ENCODE results near the gene LONP1.
A peak's percentile ranks its signal among the peaks of the same experiment; 100 is the strongest.
"Not testable (repeated sequence)": the region's sequence is repeated elsewhere in the genome, so short reads cannot be mapped to it uniquely, and the experiment has no call there.

Gene LONP1

DNA sequence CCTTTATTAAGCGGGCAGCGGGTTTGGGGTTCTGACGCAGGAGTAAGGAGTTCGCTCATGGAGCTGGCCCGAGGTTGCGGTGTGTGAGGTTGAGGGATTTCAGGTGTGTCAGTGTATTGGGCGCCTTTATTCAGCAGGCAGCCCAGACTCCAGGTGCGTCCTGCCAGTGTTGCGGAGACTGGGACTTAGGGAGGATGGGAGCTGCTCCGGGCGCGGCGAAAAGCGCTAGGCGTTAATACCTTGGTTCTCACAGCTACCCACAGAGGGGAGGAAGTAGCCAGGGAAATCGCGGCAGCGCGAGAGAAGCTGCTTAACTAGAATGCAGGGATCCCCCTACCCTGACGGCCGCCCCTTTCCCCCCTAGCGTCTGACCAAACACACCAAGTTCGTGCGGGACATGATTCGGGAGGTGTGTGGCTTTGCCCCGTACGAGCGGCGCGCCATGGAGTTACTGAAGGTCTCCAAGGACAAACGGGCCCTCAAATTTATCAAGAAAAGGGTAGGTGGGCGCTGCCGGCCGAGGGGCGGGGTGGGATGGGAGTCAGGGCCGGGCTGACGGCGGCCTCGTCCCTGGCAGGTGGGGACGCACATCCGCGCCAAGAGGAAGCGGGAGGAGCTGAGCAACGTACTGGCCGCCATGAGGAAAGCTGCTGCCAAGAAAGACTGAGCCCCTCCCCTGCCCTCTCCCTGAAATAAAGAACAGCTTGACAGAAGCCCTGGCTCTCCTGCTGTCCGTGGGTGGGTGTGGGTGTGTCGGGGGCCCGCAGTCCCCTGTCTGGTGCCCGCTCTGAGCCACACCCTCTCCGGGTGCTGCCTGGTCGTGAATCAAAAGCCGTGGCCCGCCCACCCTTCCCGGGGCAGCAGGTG is 28.8 kb downstream of the LONP1 start:
- no peaks in the 10 kb centered on the region for H3K9me3 Mint-ChIP-seq
- H3K27me3 Mint-ChIP-seq, result no peaks in the 10 kb centered on the region
- H3K4me1 Mint-ChIP-seq, result peaks cover 11% of the 10 kb centered on the region
- peak overlapping the region; percentile 99 for H3K27ac Mint-ChIP-seq
- H3K36me3 Mint-ChIP-seq, result peaks cover 14% of the 10 kb centered on the region
- H3K4me3 Mint-ChIP-seq, result peak overlapping the region; percentile 98

DNA sequence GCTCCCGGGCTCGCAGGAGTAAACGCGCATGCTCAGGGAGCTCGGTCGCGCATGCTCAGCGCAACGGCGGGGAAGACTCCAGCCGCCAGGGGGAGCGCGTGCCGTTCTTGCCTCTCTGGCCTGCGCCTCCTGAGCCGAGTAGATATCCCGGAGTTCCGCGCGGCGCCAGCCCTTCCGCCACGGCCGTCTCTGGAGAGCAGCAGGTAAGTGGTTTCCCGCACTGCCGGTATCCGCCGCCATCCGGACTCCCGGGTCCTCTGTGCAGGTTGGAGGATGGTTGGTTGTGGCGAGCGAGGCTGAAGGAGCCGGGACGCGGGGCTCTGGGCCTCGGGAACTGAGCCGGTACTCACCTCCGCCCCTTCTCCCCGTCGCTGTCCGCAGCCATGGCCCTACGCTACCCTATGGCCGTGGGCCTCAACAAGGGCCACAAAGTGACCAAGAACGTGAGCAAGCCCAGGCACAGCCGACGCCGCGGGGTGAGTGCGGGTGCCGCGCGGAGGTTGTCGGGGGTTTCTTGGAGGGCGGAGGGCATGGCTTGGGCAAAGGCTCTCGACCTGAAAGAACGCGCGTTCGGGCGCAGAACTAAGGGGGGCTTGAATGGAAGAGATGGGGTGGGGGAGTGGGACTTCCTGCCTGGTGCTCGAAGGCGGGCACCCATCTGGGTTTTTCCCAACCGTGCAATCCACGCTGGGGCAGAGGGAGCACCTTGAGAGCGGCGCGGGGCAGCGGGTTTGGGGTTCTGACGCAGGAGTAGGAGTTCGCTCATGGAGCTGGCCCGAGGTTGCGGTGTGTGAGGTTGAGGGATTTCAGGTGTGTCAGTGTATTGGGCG is 29.6 kb downstream of the LONP1 start, which contains the start of gene RPL36:
TSS of gene RPL36 (plus strand) at position 171 of the 830 bp plus-strand sequence. CDS start at position 384, 213 bp downstream.
- peak within 1 kb of the TSS; percentile 99 for H3K27ac Mint-ChIP-seq
- H3K36me3 Mint-ChIP-seq, result peaks cover 14% of the 10 kb centered on the region
- peaks cover 11% of the 10 kb centered on the region for H3K4me1 Mint-ChIP-seq
- peak within 1 kb of the TSS; percentile 98 for H3K4me3 Mint-ChIP-seq
- no peaks in the 10 kb centered on the region for H3K9me3 Mint-ChIP-seq
- H3K27me3 Mint-ChIP-seq, result no peaks in the 10 kb centered on the region

DNA sequence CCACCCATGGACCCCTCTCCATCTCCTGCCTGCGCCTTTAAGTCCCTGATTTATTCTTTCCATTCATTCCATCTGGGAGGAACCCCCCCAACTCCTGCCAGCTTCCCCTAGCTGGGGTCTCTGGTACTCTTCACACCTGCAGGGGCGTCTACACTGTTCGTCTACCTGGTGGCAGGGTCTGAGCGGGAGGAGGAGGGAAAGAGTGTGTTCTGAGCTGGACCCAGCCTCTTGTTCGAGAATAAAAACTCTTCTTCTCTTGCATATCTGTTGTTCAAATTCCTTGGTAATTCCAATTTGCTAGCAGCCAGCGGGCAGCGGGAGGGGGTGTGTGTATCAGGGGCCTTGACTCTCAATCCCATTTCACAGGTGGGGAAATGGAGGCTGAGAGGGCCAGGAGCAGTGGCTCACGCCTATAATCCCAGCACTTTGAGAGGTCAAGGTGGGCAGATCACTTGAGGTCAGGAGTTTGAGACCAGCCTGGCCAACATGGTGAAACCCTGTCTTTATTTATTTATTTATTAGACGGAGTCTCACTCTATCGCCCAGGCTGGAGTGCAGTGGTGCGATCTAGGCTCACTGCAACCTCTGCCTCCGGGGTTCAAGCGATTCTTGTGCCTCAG is 31.6 kb downstream of the LONP1 start:
- H3K27me3 Mint-ChIP-seq, H3K9me3 Mint-ChIP-seq, H3K27ac Mint-ChIP-seq: not testable (repeated sequence)
- peaks cover 14% of the 10 kb centered on the region for H3K36me3 Mint-ChIP-seq
- H3K4me1 Mint-ChIP-seq, result peaks cover 11% of the 10 kb centered on the region
- H3K4me3 Mint-ChIP-seq, result peak overlapping the region; percentile 72

DNA sequence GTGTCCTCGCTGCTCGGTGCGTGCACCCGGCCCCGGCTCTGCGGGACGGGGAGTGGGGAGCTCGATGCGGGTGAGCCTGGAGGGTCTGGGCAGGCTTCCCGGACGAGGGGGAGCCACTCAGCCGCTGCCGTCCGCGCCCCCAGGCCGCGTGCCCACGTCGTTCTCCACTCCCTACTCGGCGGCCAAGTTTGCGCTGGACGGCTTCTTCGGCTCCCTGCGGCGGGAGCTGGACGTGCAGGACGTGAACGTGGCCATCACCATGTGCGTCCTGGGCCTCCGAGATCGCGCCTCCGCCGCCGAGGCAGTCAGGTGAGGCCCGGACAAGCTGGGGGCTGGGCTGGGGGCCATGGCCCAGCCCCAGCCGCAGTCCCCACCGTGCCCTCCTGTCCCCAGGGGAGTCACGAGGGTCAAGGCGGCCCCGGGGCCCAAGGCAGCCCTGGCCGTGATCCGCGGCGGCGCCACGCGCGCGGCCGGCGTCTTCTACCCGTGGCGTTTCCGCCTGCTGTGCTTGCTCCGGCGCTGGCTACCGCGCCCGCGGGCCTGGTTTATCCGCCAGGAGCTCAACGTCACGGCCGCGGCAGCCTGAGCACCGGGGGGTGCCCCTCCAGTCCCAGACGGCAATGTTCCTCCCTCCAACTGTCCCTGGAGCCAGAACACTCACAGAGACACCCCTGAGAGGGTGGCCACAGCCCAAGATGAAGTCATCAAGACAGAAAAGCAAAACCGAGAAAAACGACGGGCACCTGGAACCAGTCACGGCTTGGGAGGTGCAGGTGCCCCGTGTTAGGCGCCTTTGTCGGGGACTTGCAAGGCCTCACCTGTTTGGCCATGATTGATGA is 32.4 kb downstream of the LONP1 start:
- H3K4me1 Mint-ChIP-seq, result peaks cover 14% of the 10 kb centered on the region

DNA sequence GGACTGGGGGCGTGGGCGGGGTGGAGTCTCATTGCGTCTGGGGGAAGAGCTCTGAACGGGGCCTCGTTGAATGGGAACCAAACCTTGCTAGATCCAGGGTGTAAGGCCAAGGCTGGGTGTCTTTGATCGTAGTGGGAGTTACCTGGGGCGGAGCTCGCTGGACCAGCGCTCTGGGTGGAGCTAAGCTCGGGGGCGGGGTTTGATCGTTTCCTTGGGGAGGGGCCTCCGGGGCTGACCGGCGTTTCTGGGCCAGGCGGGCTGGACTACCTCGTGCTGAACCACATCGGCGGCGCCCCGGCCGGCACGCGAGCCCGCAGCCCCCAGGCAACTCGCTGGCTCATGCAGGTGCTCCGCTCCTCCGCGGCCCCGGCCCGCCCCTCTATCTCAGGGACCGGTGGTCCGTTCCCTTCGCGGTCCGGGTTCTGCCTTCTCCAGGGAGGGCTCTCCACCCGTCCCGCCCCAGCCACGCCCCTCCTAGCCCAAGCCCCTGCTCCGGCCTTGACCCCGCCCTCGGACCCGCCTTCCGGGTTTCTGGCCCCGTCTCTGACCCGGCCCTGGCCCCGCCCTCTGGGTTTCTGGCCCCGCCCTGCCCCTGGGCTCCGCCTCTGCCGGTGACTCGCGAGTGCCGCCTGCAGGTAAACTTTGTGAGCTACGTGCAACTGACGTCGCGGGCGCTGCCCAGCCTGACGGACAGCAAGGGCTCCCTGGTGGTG is 33.1 kb downstream of the LONP1 start:
- H3K9me3 Mint-ChIP-seq, result no peaks in the 10 kb centered on the region
- H3K27me3 Mint-ChIP-seq, result no peaks in the 10 kb centered on the region
- H3K4me1 Mint-ChIP-seq, result peaks cover 21% of the 10 kb centered on the region
- no peak overlapping the region for H3K27ac Mint-ChIP-seq
- H3K36me3 Mint-ChIP-seq, result peaks cover 8% of the 10 kb centered on the region
- peak overlapping the region; percentile 84 for H3K4me3 Mint-ChIP-seq

More for the DNA sequence above, 32.4 kb downstream of the LONP1 start:
- Mint-ChIP-seq H3K27ac (no peak overlapping the region), H3K36me3 (peaks cover 12% of the 10 kb centered on the region), H3K27me3 (no peaks in the 10 kb centered on the region), H3K4me3 (peak overlapping the region; percentile 84), H3K9me3 (no peaks in the 10 kb centered on the region)

DNA sequence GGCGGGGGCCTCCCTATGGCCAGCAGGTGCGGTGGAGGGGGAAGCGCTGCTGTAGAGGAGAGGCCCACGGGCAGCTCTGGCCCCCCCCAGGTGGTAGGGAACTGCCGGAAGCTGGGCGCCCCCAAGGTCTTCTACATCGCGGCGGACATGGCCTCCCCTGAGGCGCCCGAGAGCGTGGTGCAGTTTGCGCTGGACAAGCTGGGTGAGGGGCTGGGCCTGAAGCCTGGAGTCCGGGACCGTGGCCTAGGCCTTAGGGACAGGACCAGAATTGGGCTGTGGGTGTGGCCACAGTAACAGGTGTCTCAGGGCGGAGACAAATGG is 33.7 kb downstream of the LONP1 start:
- Mint-ChIP-seq H3K9me3 (no peaks in the 10 kb centered on the region), H3K4me1 (peaks cover 26% of the 10 kb centered on the region), H3K27ac (no peak overlapping the region), H3K36me3 (peaks cover 8% of the 10 kb centered on the region), H3K4me3 (peak overlapping the region; percentile 84), H3K27me3 (no peaks in the 10 kb centered on the region)

DNA sequence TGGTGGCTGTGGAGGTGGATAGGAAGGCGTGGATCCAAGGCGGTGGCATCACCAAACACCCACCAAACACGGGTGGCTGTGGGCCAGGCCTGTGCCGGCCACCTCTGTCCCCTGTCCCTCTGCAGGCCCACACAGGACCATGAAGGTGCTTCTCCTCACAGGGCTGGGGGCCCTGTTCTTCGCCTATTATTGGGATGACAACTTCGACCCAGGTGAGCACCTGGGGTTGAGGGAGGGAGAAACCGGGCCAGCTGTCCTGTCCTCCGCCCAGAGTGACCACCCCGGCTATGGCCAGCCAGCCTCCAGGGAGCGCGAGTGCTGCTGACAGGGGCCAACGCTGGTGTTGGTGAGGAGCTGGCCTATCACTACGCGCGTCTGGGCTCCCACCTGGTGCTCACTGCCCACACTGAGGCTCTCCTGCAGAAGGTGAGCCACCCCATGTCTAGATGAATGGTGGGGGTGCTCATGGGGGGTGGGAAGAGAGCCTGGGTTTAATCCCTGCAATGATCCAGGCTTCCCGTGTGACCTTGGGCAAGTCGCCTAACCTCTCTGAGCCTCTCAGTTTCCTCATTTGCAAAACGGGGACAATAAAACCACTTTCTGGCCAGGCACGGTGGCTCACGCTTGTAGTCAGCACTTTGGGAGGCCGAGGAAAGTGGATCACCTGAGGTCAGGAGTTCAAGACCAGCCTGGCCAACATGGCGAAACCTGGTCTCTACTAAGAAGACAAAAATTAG is 35.1 kb downstream of the LONP1 start:
- no peak overlapping the region for H3K27ac Mint-ChIP-seq
- no peaks in the 10 kb centered on the region for H3K27me3 Mint-ChIP-seq
- H3K4me1 Mint-ChIP-seq, result peaks cover 30% of the 10 kb centered on the region
- H3K9me3 Mint-ChIP-seq, result no peaks in the 10 kb centered on the region
- H3K4me3 Mint-ChIP-seq, result no peak overlapping the region
- no peaks in the 10 kb centered on the region for H3K36me3 Mint-ChIP-seq

DNA sequence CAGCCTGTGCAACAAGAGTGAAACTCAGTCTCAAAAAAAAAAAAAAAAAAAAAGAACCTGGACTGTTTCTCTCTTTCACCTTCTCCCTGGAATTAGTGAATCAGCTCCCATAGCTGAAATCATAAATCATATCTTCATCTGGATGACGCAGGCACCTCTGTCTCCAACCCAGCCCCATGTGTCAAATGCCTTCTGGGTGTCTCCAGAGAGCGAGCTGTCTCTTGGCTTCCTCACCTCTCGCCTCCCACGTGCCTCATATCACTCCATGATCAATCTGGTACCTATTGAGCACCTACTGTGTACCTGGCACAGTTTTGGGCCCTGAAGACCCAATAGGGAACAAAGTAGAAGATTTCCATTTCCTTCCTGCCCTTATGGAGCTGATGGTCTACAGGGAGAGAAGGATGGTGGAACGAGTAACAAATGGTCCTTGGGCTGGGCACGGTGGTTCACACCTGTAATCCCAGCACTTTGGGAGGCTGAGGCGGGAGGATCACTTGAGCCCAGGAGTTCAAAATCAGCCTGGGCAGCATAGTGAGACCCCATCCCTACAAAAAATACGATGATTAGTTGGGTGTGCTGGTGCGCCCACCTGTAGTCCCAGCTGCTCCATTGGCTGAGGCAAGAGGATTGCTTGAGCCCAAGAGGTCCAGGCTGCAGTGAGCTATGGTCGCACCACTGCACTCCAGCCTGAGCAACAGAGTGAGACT is 36.6 kb downstream of the LONP1 start:
- Mint-ChIP-seq H3K27ac (peak overlapping the region; percentile 76), H3K27me3 (no peaks in the 10 kb centered on the region), H3K36me3 (no peaks in the 10 kb centered on the region), H3K4me1 (peaks cover 30% of the 10 kb centered on the region), H3K4me3 (peak overlapping the region; percentile 52), H3K9me3 (no peaks in the 10 kb centered on the region)

DNA sequence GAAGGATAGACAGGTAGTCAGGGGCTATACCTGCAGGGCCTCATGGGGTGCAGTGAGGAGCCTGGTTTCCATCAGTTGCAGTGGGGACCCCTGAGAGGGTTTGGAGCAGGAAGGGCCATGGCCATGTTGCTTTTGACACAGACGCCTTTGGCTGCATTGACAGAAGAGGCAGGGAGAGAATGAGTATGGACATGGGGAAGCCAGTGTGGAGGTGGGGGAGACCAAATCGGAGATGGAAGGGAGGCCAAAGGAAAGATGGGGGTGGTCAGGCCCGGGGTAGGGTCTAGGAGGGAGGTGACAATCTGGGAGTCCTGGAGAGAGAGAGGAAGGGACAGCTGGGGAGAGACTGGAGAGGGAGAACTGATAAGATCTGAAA is 37.9 kb downstream of the LONP1 start:
- Mint-ChIP-seq H3K27ac (peak overlapping the region; percentile 38), H3K4me1 (peaks cover 27% of the 10 kb centered on the region), H3K27me3 (no peaks in the 10 kb centered on the region), H3K9me3 (no peaks in the 10 kb centered on the region), H3K4me3 (peak overlapping the region; percentile 74), H3K36me3 (no peaks in the 10 kb centered on the region)

DNA sequence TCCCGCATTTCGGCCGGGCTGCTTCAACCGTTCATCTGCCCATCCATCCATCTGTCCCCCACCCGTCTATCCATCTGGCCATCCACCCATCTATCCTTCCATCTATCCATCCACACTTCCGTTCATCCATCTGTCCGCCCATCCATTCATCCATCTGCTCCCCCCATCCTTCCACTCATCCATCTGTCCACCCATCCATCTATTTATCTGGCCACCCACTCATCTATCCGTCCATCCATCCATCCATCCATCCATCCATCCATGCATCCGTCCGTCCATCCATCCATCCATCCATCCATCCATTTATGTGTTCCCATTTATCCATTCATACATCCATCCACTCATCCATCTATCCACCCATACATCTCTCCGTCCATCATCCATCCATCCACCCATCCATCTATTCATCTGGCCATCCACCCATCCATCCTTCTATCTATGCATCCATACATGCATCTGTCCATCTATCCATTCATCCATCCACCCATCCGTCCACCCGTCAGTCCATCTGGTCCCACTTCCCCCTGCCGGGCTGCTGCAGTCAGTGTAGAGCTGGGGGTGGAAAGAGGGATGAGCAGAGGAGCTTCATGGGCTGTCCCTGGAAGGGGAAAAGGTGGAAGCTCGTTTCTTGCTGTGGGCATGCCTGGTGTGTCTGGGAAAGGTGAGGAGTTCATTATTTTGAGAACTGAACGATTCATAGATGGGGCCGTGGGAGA is 38.4 kb downstream of the LONP1 start:
- Mint-ChIP-seq H3K4me1 (peaks cover 27% of the 10 kb centered on the region), H3K27ac (peak overlapping the region; percentile 38), H3K9me3 (no peaks in the 10 kb centered on the region), H3K36me3 (no peaks in the 10 kb centered on the region), H3K27me3 (no peaks in the 10 kb centered on the region), H3K4me3 (peak overlapping the region; percentile 74)

DNA sequence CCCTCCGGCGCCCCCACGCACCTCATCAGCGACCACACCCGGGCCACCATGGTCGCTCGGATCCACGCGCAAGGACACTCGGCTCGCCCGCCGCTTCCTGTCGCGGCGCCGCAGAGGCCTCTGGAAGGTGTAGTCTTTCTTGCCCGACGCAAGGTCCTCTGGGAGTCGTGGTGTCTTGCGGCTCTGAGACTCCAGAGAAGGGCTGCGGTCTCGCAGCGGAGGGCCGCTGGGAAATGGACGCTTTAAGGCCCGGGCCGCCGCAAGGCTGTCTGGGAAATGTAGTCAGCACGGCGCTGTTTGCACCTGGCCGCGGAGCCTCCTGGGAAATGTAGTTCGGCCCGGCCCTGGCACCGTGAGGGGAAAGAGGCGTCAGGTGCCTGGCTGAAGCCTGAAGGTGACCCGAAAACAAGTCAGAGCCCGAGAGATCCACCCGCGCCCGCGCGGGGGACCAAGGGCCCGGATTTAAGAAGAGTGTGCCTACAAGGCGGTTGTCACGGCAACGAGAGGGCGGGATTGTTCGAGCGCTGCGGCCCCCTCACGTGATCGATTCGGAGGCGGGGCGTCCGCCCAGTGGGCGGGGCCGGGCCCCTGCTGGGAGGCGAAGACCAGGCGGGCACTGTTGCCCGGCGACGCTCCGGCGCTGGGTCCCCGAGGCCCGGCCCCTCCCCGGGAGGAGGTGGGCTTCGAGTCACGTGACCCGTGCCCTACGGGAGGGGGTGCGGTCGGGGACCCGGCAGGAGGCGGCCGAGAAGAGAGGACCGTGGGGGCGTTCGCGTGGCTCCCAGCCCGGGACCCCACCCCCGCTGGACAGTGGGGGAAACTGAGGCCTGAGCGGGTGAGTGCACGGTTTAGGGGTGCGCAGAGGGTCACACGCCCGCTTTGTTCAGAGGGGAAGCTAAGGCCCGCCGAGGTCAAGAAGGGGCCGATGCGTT is 39.2 kb downstream of the LONP1 start, which contains the start of the genes HSD11B1L and MICOS13:
TSS of gene HSD11B1L (plus strand) at position 591 of the 932 bp plus-strand sequence. CDS start 3,806 bp downstream, outside the sequence.
TSS of gene MICOS13 (minus strand) at position 80 of the 932 bp plus-strand sequence. CDS start at position 50, 30 bp downstream.
- Mint-ChIP-seq H3K4me3 (peak within 1 kb of the TSS; percentile 88), H3K4me1 (peaks cover 27% of the 10 kb centered on the region), H3K9me3 (no peaks in the 10 kb centered on the region), H3K27me3 (no peaks in the 10 kb centered on the region), H3K27ac (peak within 1 kb of the TSS; percentile 96), H3K36me3 (no peaks in the 10 kb centered on the region)

DNA sequence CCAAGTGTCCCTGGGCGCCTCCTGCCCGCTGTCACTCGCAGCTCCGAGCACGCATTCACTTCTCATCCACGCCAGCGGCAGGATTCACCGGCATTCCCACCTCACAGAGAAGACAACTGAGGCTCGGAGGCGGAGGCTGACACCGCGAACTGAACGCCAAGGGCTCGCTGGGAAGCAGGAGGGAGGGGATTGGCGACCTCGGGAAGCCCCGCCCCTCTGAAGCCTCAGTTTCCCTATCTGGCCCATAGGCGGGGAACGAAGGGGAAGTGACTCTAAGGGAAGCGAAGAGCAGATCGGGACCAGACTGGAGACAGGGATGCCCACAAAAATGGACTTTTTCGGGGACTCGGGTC is 39.9 kb downstream of the LONP1 start:
- Mint-ChIP-seq H3K4me1 (peaks cover 27% of the 10 kb centered on the region), H3K36me3 (no peaks in the 10 kb centered on the region), H3K27ac (peak overlapping the region; percentile 96), H3K4me3 (peak overlapping the region; percentile 88), H3K9me3 (no peaks in the 10 kb centered on the region), H3K27me3 (no peaks in the 10 kb centered on the region)
